Right lobe of liver (tissue), 6 donors: ENCODE measurements around the gene RBMS2. TPM values are rescaled to one million over a fixed set of nuclear protein-coding genes. Genes with fewer than 3 reads are reported as not detected.

Source experiments
- ATAC-seq, 4 donors: fragments of 200-7000 bp; cut with Tn5 transposase; one replicate each; pipeline ENCODE4 v1.9.1; 2020; ENCODE audit warnings: mild to moderate bottlenecking in 4 of 4, moderate library complexity in 4 of 4
- DNase-seq, 3 donors: peaks; one replicate each; pipeline ENCODE4 v3.0.0-alpha.2; 2020
- H3K27ac ChIP-seq, 3 donors: fragments of 200-600 bp; one replicate each; pipeline ENCODE4 v1.8.0; 2022
- H3K27me3 ChIP-seq, 2 donors: fragments of 200-600 bp; one replicate each; pipeline ENCODE4 v1.8.0; 2022
- H3K36me3 ChIP-seq, 4 donors: fragments of 200-600 bp; sonication (generic) in 1 of 4; one replicate each; pipeline versions ENCODE4 v1.5.1 to v1.8.0; 2017 to 2022; ENCODE audit warnings: control low read depth in 1 of 4
- H3K4me1 ChIP-seq, 4 donors: fragments of 200-600 bp; sonication (generic) in 1 of 4; one replicate each; pipeline versions ENCODE4 v1.5.1 to v1.8.0; 2017 to 2022; ENCODE audit warnings: control low read depth in 1 of 4
- H3K4me3 ChIP-seq, 3 donors: fragments of 200-600 bp; one replicate each; pipeline ENCODE4 v1.8.0; 2022
- H3K9me3 ChIP-seq, 4 donors: fragments of 200-600 bp; sonication (generic) in 1 of 4; one replicate each; pipeline versions ENCODE4 v1.5.1 to v1.8.0; 2017 to 2022; ENCODE audit warnings: control low read depth in 1 of 4
- CTCF ChIP-seq, 4 donors: fragments of 200-600 bp in 3 of 4; fragments of 450-650 bp in 1 of 4; IDR thresholded peaks; one replicate each; pipeline versions ENCODE4 v1.5.1 to v1.8.0; 2016 to 2022; ENCODE audit warnings: antibody characterized with exemption in 4 of 4, mild to moderate bottlenecking in 2 of 4
- POLR2A ChIP-seq: fragments of 450-650 bp; IDR thresholded peaks from one replicate; pipeline ENCODE4 v1.6.1; 2017; ENCODE audit warnings: antibody characterized with exemption, mild to moderate bottlenecking
- WGBS: methylation state at CpG from one replicate; pipeline ENCODE4 v1.1.6; 2018; ENCODE audit warnings: low coverage, low lambda C conversion rate; ENCODE audit not compliant: insufficient coverage; ENCODE audit errors: missing lambda C conversion rate; 5-methylcytosine and 5-hydroxymethylcytosine counted together
- intact Hi-C, 2 donors: fragments of 100-400 bp; cut with DNase I; formaldehyde crosslinking; loops; one replicate each; pipeline versions ENCODE4 v1.11.2 to v1.14.1; 2022
- total RNA-seq, 6 experiments: library from RNA; depleted of rRNA in 2 of 6; stranded (reverse); fragments of >200 nt in 2 of 6; fragmentation: NEBNext Ultra II Directional in 3 of 6; extraction: Animal tissue kit (Norgen Biotek cat#: 25700) in 3 of 6; gene quantifications; one replicate each; pipeline versions ENCODE4 v1.1.0 to v1.2.4, GENCODE V29; 2016 to 2023
- donor health status: DM: no; HTN: yes; CAD: no.
- donor health status: DM: no; HTN: no; CAD: no.
- donor health status: DM: no; HTN: no; CAD: no.
- donor health status: DM: no; HTN: yes; CAD: no.
- donor health status: DM: no; HTN: yes; CAD: no.

The RBMS2 gene
- total RNA-seq, 6 experiments from 2014 or later, result 3.4 to 6.4 (median 4.3) TPM

GRCh38 chr12:56634242-56634836 is 112.7 kb downstream of the RBMS2 start:
- peak in 2 of 4 donors; percentile 1 for ATAC-seq
- TF ChIP-seq POLR2A (no peak), CTCF (IDR thresholded peaks at IDR 0.05) (no peak)
- Histone ChIP-seq H3K9me3 (no peaks in the 10 kb centered on the region), H3K27me3 (no peaks in the 10 kb centered on the region), H3K4me3 (peak overlapping the region; percentile 64 to 88 (median 86)), H3K27ac (peak overlapping the region; percentile 84 to 92 (median 90)), H3K36me3 (peaks cover 0 to 20% (median 14%) of the 10 kb centered on the region in 4 donors), H3K4me1 (peaks cover 0 to 50% (median 17%) of the 10 kb centered on the region in 4 donors)
- 0% methylated on average over 21 of the region's 27 CpGs for WGBS
- intact Hi-C loops, result no loop called here
- peak; percentile 67 to 70 (median 67) for DNase-seq

GRCh38 chr12:56634837-56635791 is 113.5 kb downstream of the RBMS2 start:
- intact Hi-C loops, result no loop called here

GRCh38 chr12:56635806-56636674 is 114.4 kb downstream of the RBMS2 start:
- under 1% methylated on average over 17 of the region's 20 CpGs for WGBS
- ATAC-seq, result peak; percentile 73 to 84 (median 75)
- H3K9me3 ChIP-seq, result no peaks in the 10 kb centered on the region
- H3K4me1 ChIP-seq, result peaks cover 0 to 43% (median 17%) of the 10 kb centered on the region in 4 donors
- no peak for TF ChIP-seq CTCF (IDR thresholded peaks at IDR 0.05)
- TF ChIP-seq POLR2A, result no peak
- H3K27me3 ChIP-seq, result no peaks in the 10 kb centered on the region
- peak; percentile 90 to 94 (median 94) for DNase-seq
- H3K36me3 ChIP-seq, result peaks cover 0 to 37% (median 22%) of the 10 kb centered on the region in 4 donors
- peak overlapping the region; percentile 64 to 88 (median 86) for H3K4me3 ChIP-seq
- H3K27ac ChIP-seq, result peak overlapping the region; percentile 84 to 92 (median 90)
- intact Hi-C loops, result no loop called here

More at GRCh38 chr12:56634837-56635791, 113.5 kb downstream of the RBMS2 start:
- Histone ChIP-seq H3K4me3 (peak overlapping the region; percentile 64 to 88 (median 86)), H3K4me1 (peaks cover 0 to 50% (median 17%) of the 10 kb centered on the region in 4 donors), H3K9me3 (no peaks in the 10 kb centered on the region), H3K27ac (peak overlapping the region; percentile 84 to 92 (median 90)), H3K27me3 (no peaks in the 10 kb centered on the region), H3K36me3 (peaks cover 0 to 28% (median 18%) of the 10 kb centered on the region in 4 donors)
- DNase-seq (peak; percentile 84 to 89 (median 87)), ATAC-seq (peak; percentile 41 to 53 (median 52))
- peak; percentile 56 for TF ChIP-seq POLR2A
- peak; percentile 33 to 48 (median 38) for TF ChIP-seq CTCF (IDR thresholded peaks at IDR 0.05)
- 0% methylated on average over 20 of the region's 47 CpGs for WGBS
